ENCODE results near the gene CFAP53. TPM values are rescaled to one million over a fixed set of nuclear protein-coding genes. Genes with fewer than 3 reads are reported as not detected.

Gene CFAP53
- total RNA-seq, 4 donors from 2014 or later = 0.40 TPM; not detected in 3

GRCh38 chr18:50285071-50285470 is 18.8 kb upstream of the CFAP53 start:
- H3K4me3 ChIP-seq = no peak overlapping the region
- intact Hi-C loops (cut with DNase I) = loop anchor here (10.0 kb wide), 4 partner anchors 470 to 910 kb away; partner anchors contain the start of genes ACAA2, ME2, MEX3C and RPL17
- H3K27ac ChIP-seq (replicated peaks in 1 of 4) = no peak overlapping the region
- WGBS = no CpG with 5 or more reads among the region's 13 CpGs
- H3K27me3 ChIP-seq = no peaks in the 10 kb centered on the region
- peaks cover 19 to 36% (median 34%) of the 10 kb centered on the region in 4 donors for H3K4me1 ChIP-seq
- no peaks in the 10 kb centered on the region for H3K9me3 ChIP-seq
- TF ChIP-seq POLR2A (IDR thresholded peaks at IDR 0.05; ENCODE audit: low read depth) = no peak
- TF ChIP-seq EP300 (IDR thresholded peaks at IDR 0.05) = no peak
- TF ChIP-seq POLR2AphosphoS5 (IDR thresholded peaks at IDR 0.05) = no peak
- no peak for TF ChIP-seq CTCF (IDR thresholded peaks at IDR 0.05)
- peaks cover 8 to 38% (median 34%) of the 10 kb centered on the region in 4 donors for H3K36me3 ChIP-seq
- DNase-seq (ENCODE audit: extremely low spot score) = no peak

DNA sequence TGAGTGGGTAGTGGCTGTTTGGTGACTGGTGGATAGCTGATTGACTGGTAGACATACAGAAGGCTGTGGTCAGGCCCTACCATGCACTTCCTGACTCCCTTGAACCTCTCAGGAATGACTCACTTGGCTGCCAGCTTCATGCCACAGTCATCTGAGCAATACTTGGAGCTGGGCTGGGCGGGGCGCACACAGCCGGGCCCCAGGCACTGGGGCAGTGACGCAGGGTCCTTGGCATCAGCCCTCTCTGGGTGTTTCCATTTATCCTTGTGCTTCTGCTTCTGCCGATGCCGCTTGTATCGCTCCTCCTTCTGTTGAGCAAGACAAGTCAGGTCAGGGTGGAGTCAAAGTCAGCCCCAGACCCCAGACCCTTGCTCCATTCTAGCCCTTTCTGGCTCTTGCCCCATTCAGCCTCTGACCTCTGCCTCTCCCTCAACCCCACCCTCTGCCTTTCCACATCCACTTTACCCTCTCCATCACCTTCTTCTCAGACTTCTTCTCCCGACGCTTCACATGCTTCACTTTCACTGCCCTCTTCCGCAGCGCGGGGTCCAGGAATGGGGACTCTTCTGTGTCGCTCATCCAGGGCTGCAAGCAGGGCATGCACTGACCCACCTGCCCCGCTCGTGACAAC is 18.1 kb upstream of the CFAP53 start:
- TF ChIP-seq POLR2AphosphoS5 (IDR thresholded peaks at IDR 0.05) = no peak
- no peak for TF ChIP-seq POLR2A (IDR thresholded peaks at IDR 0.05; ENCODE audit: low read depth)
- TF ChIP-seq EP300 (IDR thresholded peaks at IDR 0.05) = no peak
- TF ChIP-seq CTCF (IDR thresholded peaks at IDR 0.05) = no peak
- no peak for DNase-seq (ENCODE audit: extremely low spot score)
- WGBS = 96% methylated on average over 11 of the region's 15 CpGs

GRCh38 chr18:50283469-50284209 is 17.3 kb upstream of the CFAP53 start:
- Histone ChIP-seq H3K9me3 (no peaks in the 10 kb centered on the region), H3K4me1 (peaks cover 29 to 50% (median 48%) of the 10 kb centered on the region in 4 donors), H3K4me3 (no peak overlapping the region), H3K27me3 (no peaks in the 10 kb centered on the region), H3K36me3 (peaks cover 8 to 50% (median 41%) of the 10 kb centered on the region in 4 donors), H3K27ac (replicated peaks in 1 of 4) (no peak overlapping the region)
- intact Hi-C loops (cut with DNase I) = loop anchor here (10.0 kb wide), 4 partner anchors 469 to 911 kb away; partner anchors contain the start of genes ACAA2, ME2, MEX3C and RPL17
- TF ChIP-seq POLR2A (IDR thresholded peaks at IDR 0.05; ENCODE audit: low read depth) = no peak
- no peak for TF ChIP-seq CTCF (IDR thresholded peaks at IDR 0.05)
- no peak for TF ChIP-seq POLR2AphosphoS5 (IDR thresholded peaks at IDR 0.05)
- no peak for TF ChIP-seq EP300 (IDR thresholded peaks at IDR 0.05)
- 94% methylated on average over 23 of the region's 29 CpGs for WGBS
- no peak for DNase-seq (ENCODE audit: extremely low spot score)

More for the DNA sequence above, 18.1 kb upstream of the CFAP53 start:
- Histone ChIP-seq H3K4me3 (no peak overlapping the region), H3K36me3 (peaks cover 8 to 44% (median 36%) of the 10 kb centered on the region in 4 donors), H3K27ac (replicated peaks in 1 of 4) (no peak overlapping the region), H3K27me3 (no peaks in the 10 kb centered on the region), H3K4me1 (peaks cover 26 to 43% (median 41%) of the 10 kb centered on the region in 4 donors), H3K9me3 (no peaks in the 10 kb centered on the region)
- intact Hi-C loops (cut with DNase I) = loop anchor here (10.0 kb wide), 4 partner anchors 470 to 910 kb away; partner anchors contain the start of genes ACAA2, ME2, MEX3C and RPL17

- peak overlapping the region in 2 of 4 donors; percentile 94 for H3K4me3 ChIP-seq
- WGBS = 92% methylated on average over 29 of the region's 42 CpGs
- intact Hi-C loops (cut with DNase I) = loop anchor here (10.0 kb wide), 4 partner anchors 468 to 912 kb away; partner anchors contain the start of genes ACAA2, ME2, MEX3C and RPL17
- H3K36me3 ChIP-seq = peaks cover 8 to 58% (median 47%) of the 10 kb centered on the region in 4 donors
- no peaks in the 10 kb centered on the region for H3K9me3 ChIP-seq
- H3K4me1 ChIP-seq = peaks cover 28 to 50% (median 43%) of the 10 kb centered on the region in 4 donors
- no peak for DNase-seq (ENCODE audit: extremely low spot score)
- TF ChIP-seq CTCF (IDR thresholded peaks at IDR 0.05) = no peak
- no peak for TF ChIP-seq POLR2A (IDR thresholded peaks at IDR 0.05; ENCODE audit: low read depth)
- TF ChIP-seq POLR2AphosphoS5 (IDR thresholded peaks at IDR 0.05) = no peak
- TF ChIP-seq EP300 (IDR thresholded peaks at IDR 0.05) = no peak
- H3K27ac ChIP-seq (replicated peaks in 1 of 4) = peak overlapping the region in 2 of 4 donors; percentile 93 to 97
- H3K27me3 ChIP-seq = no peaks in the 10 kb centered on the region
Measured at GRCh38 chr18:50282521-50283335, 16.4 kb upstream of the CFAP53 start.
